Measurements from ENCODE around the gene NUDT1. TPM values are rescaled to one million over a fixed set of nuclear protein-coding genes. Genes with fewer than 3 reads are reported as not detected.

The NUDT1 gene
- total RNA-seq, 1 experiment from 2014 or later = 92.6 TPM

DNA sequence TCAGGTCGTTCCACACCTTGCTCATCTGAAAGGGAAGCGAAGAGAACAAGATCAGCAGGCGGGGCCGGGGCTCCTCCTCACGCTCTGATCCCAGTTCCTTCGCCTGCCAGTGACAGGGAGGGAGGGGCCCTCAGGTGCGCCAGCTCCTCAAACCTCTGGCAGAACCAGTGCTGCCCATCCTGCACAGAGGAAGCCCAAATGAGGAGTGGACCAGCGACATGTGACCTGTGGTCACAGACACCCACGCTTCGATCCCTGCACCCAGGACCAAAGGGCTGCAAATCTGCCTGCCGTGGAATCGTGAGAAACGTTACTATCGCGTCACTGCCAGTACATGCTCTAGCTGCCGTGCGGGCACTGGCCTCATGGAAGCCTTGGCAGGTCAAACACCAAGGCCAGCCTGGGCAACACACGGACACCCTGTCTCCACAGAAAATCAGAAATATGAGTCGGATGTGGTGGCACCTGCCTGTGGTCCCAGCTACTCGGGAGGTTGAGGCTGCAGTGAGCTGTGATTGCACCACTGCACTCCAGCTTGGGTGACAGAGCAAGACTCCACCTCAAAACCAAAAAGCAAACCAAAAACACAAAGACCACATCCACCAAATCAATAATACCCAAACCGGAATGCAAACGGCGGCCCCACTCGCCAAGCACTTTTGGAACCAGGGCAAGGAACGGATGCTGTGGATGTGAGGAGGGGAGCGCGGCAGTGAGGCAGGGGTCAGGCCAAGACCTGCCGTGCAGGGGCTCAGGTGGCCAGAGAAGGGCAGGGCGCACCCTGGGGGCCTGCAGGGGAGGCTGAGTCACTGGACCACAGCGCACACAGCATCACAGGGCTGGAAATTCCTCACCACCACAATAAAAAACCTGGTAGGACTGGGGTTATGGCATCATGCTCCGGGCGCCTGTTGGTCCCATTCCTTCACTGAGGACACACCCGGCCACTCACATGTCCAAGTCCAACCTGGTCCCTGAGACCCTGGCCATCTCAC, 13.4 kb downstream of the NUDT1 start:
- ATAC-seq (no peak), DNase-seq (ENCODE audit: low read depth, low spot score) (no peak)
- Histone ChIP-seq H3K36me3 (ENCODE audit: control insufficient read depth, insufficient read depth, low read length) (no peaks in the 10 kb centered on the region; the same call in 1 of the 2 replicates), H3K4me1 (ENCODE audit: control insufficient read depth, insufficient read depth, low read length) (no peaks in the 10 kb centered on the region), H3K9me3 (ENCODE audit: control insufficient read depth, insufficient read depth, low read depth, low read length) (no peaks in the 10 kb centered on the region), H3K27ac (ENCODE audit: low read length) (no peak overlapping the region), H3K27me3 (ENCODE audit: control insufficient read depth, insufficient read depth, low read length) (no peaks in the 10 kb centered on the region), H3K4me3 (ENCODE audit: low read depth in 2 of 2, low read length in 2 of 2) (no peak overlapping the region)
- TF ChIP-seq, protein P1, sequence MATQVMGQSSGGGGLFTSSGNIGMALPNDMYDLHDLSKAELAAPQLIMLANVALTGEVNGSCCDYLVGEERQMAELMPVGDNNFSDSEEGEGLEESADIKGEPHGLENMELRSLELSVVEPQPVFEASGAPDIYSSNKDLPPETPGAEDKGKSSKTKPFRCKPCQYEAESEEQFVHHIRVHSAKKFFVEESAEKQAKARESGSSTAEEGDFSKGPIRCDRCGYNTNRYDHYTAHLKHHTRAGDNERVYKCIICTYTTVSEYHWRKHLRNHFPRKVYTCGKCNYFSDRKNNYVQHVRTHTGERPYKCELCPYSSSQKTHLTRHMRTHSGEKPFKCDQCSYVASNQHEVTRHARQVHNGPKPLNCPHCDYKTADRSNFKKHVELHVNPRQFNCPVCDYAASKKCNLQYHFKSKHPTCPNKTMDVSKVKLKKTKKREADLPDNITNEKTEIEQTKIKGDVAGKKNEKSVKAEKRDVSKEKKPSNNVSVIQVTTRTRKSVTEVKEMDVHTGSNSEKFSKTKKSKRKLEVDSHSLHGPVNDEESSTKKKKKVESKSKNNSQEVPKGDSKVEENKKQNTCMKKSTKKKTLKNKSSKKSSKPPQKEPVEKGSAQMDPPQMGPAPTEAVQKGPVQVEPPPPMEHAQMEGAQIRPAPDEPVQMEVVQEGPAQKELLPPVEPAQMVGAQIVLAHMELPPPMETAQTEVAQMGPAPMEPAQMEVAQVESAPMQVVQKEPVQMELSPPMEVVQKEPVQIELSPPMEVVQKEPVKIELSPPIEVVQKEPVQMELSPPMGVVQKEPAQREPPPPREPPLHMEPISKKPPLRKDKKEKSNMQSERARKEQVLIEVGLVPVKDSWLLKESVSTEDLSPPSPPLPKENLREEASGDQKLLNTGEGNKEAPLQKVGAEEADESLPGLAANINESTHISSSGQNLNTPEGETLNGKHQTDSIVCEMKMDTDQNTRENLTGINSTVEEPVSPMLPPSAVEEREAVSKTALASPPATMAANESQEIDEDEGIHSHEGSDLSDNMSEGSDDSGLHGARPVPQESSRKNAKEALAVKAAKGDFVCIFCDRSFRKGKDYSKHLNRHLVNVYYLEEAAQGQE (IDR thresholded peaks at IDR 0.05; ENCODE audit: insufficient read depth in 1 of 2, low read depth in 2 of 2, low read length in 1 of 2) = no peak
- TF ChIP-seq SIN3A (IDR thresholded peaks at IDR 0.05; ENCODE audit: borderline replicate concordance, insufficient read depth, low read depth, low read length) = no peak
- no peak for TF ChIP-seq POLR2AphosphoS5 (IDR thresholded peaks at IDR 0.05; ENCODE audit: low read depth, low read length)
- no peak for TF ChIP-seq TCF7L2 (IDR thresholded peaks at IDR 0.05; ENCODE audit: low read depth, low read length)
- TF ChIP-seq, protein P2, sequence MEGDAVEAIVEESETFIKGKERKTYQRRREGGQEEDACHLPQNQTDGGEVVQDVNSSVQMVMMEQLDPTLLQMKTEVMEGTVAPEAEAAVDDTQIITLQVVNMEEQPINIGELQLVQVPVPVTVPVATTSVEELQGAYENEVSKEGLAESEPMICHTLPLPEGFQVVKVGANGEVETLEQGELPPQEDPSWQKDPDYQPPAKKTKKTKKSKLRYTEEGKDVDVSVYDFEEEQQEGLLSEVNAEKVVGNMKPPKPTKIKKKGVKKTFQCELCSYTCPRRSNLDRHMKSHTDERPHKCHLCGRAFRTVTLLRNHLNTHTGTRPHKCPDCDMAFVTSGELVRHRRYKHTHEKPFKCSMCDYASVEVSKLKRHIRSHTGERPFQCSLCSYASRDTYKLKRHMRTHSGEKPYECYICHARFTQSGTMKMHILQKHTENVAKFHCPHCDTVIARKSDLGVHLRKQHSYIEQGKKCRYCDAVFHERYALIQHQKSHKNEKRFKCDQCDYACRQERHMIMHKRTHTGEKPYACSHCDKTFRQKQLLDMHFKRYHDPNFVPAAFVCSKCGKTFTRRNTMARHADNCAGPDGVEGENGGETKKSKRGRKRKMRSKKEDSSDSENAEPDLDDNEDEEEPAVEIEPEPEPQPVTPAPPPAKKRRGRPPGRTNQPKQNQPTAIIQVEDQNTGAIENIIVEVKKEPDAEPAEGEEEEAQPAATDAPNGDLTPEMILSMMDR (IDR thresholded peaks at IDR 0.05) = no peak
- in situ Hi-C loops (cut with HindIII; ENCODE audit: low pct_unique_long_range_greater_than_20kb, low sequenced_read_pairs) (no loop called here), intact Hi-C loops (cut with micrococcal nuclease; ENCODE audit: unreplicated experiment) (no loop called here)
- CTCF ChIA-PET = no interaction called here
- POLR2A ChIA-PET = interaction anchor here (0.6 kb wide), 2 partner anchors 16 to 410 kb away, joined by 3 read pairs; no protein-coding TSS in a partner anchor
- no TSS peak for BruUV-seq (replicated peaks)

DNA sequence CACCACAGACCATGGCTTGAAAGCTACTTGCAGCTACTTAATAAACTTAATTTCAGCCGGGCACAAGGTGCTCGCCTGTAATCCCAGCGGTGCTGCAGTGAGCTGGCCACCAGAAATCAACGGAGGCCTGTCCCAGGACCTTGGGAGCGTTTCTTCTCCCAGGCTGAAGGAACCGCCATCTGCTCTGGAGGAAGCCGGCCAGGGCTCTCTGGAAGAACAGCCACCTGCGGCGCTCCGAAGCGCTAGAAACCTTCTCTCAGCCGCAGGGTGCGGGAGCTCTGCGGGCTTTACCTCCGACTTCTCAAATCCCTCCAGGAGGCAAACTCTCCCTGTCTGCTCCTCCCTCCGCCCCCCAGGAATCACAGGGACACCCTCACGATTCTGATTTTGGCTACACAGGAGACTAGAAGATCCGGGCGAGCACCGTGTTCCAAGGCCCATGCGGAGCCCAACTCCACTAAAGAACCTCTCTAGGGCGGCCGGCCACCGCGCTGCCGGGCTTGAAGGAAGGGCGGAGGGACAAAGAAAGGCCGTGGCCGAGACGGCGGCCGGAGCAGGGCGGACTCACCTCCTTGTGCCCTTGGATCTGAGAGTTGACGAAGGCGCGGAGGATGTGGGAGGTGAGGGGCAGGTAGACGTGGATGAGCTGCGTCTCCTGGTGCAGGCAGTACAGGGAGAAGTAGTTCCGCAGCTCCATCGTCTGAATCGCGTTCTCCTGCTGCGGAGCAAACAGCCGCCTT, 14.4 kb downstream of the NUDT1 start:
- Histone ChIP-seq H3K36me3 (ENCODE audit: control insufficient read depth, insufficient read depth, low read length) (no peaks in the 10 kb centered on the region; the same call in 1 of the 2 replicates), H3K4me3 (ENCODE audit: low read depth in 2 of 2, low read length in 2 of 2) (no peak overlapping the region), H3K9me3 (ENCODE audit: control insufficient read depth, insufficient read depth, low read depth, low read length) (no peaks in the 10 kb centered on the region), H3K27ac (ENCODE audit: low read length) (no peak overlapping the region), H3K4me1 (ENCODE audit: control insufficient read depth, insufficient read depth, low read length) (peaks cover 3% of the 10 kb centered on the region; the same call in 1 of the 2 replicates), H3K27me3 (ENCODE audit: control insufficient read depth, insufficient read depth, low read length) (no peaks in the 10 kb centered on the region)
- CTCF ChIA-PET = no interaction called here
- DNase-seq (ENCODE audit: low read depth, low spot score) (no peak), ATAC-seq (no peak)
- TF ChIP-seq POLR2AphosphoS5 (IDR thresholded peaks at IDR 0.05; ENCODE audit: low read depth, low read length) = no peak
- TF ChIP-seq SIN3A (IDR thresholded peaks at IDR 0.05; ENCODE audit: borderline replicate concordance, insufficient read depth, low read depth, low read length) = no peak
- TF ChIP-seq, protein P2 (IDR thresholded peaks at IDR 0.05) = no peak
- no peak for TF ChIP-seq TCF7L2 (IDR thresholded peaks at IDR 0.05; ENCODE audit: low read depth, low read length)
- TF ChIP-seq, protein P1 (IDR thresholded peaks at IDR 0.05; ENCODE audit: insufficient read depth in 1 of 2, low read depth in 2 of 2, low read length in 1 of 2) = no peak
- in situ Hi-C loops (cut with HindIII; ENCODE audit: low pct_unique_long_range_greater_than_20kb, low sequenced_read_pairs) = no loop called here
- intact Hi-C loops (cut with micrococcal nuclease; ENCODE audit: unreplicated experiment) = no loop called here
- BruUV-seq (replicated peaks) = no TSS peak
- POLR2A ChIA-PET = interaction anchor here (0.6 kb wide), 2 partner anchors 17 to 411 kb away, joined by 3 read pairs; no protein-coding TSS in a partner anchor
